ENCODE data around the gene TMEM170A.

TMEM170A gene

DNA sequence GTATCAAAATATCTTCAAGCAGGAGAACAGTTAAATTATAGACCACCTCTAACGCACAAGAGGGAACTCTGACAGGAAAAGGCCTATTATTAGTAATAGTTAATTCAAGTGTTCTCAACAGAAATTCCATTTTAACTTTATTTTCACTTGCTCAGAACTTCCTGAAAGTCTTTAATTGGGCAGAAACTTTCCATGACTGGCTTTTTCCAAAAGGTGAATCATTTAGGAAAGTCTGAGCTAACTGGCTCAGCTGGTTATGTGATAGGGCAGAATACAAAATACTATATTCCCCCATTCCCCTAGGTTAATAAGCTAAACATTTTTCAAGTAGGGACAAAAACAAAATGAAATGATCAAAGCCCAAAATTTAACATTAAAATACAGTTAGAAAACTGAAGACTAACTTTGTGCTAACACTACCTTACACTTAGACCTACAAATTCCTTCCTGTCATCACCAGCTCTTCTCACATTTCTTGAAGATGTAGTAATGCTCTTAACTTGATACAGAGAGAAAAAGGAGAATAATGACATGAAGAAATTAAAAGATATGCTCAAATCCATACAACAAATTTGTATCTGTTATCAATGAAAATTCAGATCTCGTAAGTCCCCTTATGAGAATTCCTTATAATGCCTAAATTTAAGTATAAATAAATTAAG is 62.2 kb downstream of the TMEM170A start:
- DNase-seq (ENCODE audit: low read depth, low spot score), result no peak

DNA sequence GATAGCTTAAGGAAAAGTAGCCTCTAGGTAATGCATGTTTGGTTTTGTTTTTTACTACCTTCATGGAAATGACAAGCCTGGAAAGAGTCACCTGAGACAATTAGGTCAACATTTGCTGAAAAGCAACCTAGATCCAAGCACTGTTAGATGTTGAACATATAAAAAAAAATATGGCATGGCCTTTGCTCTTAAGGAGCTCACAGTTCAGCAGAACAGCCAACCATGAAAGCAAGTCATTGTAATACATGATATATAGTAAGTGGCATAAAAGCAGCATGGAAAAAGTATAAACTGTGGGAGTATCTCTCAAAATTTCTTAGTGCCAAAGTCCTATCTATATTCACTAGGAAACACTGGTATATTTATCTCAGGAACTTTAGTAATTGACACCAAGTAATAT is 62.8 kb downstream of the TMEM170A start:
- no peak for DNase-seq (ENCODE audit: low read depth, low spot score)

DNA sequence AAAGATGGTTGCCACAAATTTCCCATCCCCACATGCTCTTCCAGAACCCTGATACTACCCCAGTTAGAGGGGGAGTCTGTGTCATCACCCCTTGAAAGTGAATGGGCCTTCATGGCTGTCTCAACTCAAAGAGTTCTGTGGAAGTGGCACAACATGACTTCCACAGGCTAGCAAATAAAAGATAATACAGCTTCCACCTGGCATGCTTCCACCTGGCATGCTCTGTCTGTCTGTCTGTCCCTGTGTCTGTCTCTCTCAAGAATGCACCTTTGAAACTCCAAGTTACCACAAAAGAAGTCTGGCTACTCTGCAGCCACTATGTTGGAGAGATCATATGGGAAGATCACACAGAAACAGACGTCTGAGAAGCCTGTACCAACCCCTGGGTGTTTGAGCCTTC is 66.2 kb downstream of the TMEM170A start:
- DNase-seq (ENCODE audit: low read depth, low spot score), result no peak

DNA sequence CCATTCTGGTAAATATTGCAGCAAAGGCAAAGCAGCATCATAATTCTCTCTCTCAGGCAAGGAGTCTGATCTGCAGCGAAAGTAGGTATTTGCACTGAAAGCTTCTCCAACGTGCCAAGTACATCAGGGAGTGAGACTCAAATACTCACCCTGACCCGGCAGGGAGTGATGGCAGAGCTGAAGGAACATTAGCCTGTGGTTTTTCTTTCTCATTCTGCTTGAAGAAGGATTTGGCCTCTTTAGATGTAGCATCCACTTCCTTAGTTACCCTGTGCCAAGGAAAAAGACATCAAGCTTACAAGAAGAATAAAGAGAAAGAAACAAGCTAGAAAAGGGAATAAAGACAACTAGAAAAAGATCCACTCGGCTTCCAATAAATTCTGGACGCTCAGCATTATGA is 69.5 kb downstream of the TMEM170A start:
- DNase-seq (ENCODE audit: low read depth, low spot score), result no peak

Measured in activated naive CD8-positive, alpha-beta T cell treated with anti-CD3 and anti-CD28 coated beads, Interleukin-2, amount 50 U/mL, for 16 hours (primary cell).